H1 (cell line): ENCODE measurements around the gene TMIGD1. TPM values are rescaled to one million over a fixed set of nuclear protein-coding genes. Genes with fewer than 3 reads are reported as not detected.

ENCODE experiments used
- CTCF ChIA-PET: fragments of 300-600 bp; sonication (Branson Sonifier 250); formaldehyde crosslinking; loops from one replicate; lab custom pipeline; 2021; ENCODE audit not compliant: partially characterized antibody; lab: Charles Lee
- POLR2A ChIA-PET: fragments of 300-600 bp; sonication (Branson Sonifier 250); formaldehyde crosslinking; loops from one replicate; lab custom pipeline; 2021; ENCODE audit warnings: inconsistent platforms; ENCODE audit not compliant: partially characterized antibody; lab: Charles Lee
- DNase-seq, 2 experiments: peaks; one replicate each; pipeline versions ENCODE4 v3.0.0 to v3.0.0-alpha.2; 2010 to 2022; ENCODE audit warnings: low spot score in 2 of 2, low read depth in 1 of 2, mixed read lengths in 1 of 2
- FAIRE-seq: peaks from 2 replicates; lab custom pipeline; 2011; peaks lifted over from hg19 to GRCh38; lab: Jason Lieb, UNC
- H2AFZ ChIP-seq: 2 replicates; pipeline ENCODE4 v1.8.1; 2012; ENCODE audit warnings: low read length, inconsistent platforms
- H2AK5ac ChIP-seq: 2 replicates; pipeline ENCODE4 v1.6.1; 2013; ENCODE audit warnings: low read depth, low read length
- H2BK120ac ChIP-seq: replicated peaks from 2 replicates; pipeline ENCODE3; 2013; ENCODE audit warnings: low read depth, low read length, inconsistent platforms
- H2BK12ac ChIP-seq: 2 replicates; pipeline ENCODE4 v1.6.1; 2013; ENCODE audit warnings: low read depth, low read length
- H2BK15ac ChIP-seq: 2 replicates; pipeline ENCODE4 v1.6.1; 2013; ENCODE audit warnings: low read length
- H2BK20ac ChIP-seq: 2 replicates; pipeline ENCODE4 v1.6.1; 2013; ENCODE audit warnings: low read length
- H2BK5ac ChIP-seq: 2 replicates; pipeline ENCODE4 v1.6.1; 2013; ENCODE audit warnings: low read depth, low read length
- H3K14ac ChIP-seq: 2 replicates; pipeline ENCODE4 v1.6.1; 2013; ENCODE audit warnings: inconsistent platforms; ENCODE audit not compliant: insufficient read length
- H3K18ac ChIP-seq: 2 replicates; pipeline ENCODE4 v1.6.1; 2013; ENCODE audit warnings: low read length; ENCODE audit errors: extremely low read depth
- H3K23ac ChIP-seq: 2 replicates; pipeline ENCODE4 v1.6.1; 2013; ENCODE audit warnings: inconsistent platforms; ENCODE audit not compliant: insufficient read length
- H3K23me2 ChIP-seq: 2 replicates; pipeline ENCODE4 v1.6.1; 2013; ENCODE audit warnings: low read depth, low read length
- H3K27ac ChIP-seq: 2 replicates; pipeline ENCODE4 v1.6.1; 2011; ENCODE audit warnings: low read depth, low read length, inconsistent platforms
- H3K27me3 ChIP-seq, 4 experiments: replicated peaks in 1 of 4; 1 replicate in 1 of 4; 2 replicates in 3 of 4; pipeline versions ENCODE4 v1.6.1 to v1.8.1; 2011 to 2013; ENCODE audit warnings: low read length in 3 of 4, mild to moderate bottlenecking in 3 of 4, inconsistent platforms in 2 of 4, mixed read lengths in 2 of 4, moderate library complexity in 1 of 4; ENCODE audit not compliant: control insufficient read depth in 3 of 4, insufficient read depth in 3 of 4; ENCODE audit errors: extremely low read depth in 1 of 4
- H3K36me3 ChIP-seq, 4 experiments: 2 replicates each; pipeline versions ENCODE4 v1.6.1 to v1.8.1; 2011 to 2013; ENCODE audit warnings: mild to moderate bottlenecking in 4 of 4, low read length in 3 of 4, moderate library complexity in 2 of 4, control low read depth in 1 of 4, inconsistent platforms in 1 of 4; ENCODE audit not compliant: insufficient read depth in 4 of 4, control insufficient read depth in 2 of 4
- H3K4ac ChIP-seq: replicated peaks from 2 replicates; pipeline ENCODE3; 2013; ENCODE audit warnings: low read length, low read depth, mixed read lengths, inconsistent platforms; ENCODE audit not compliant: insufficient read length
- H3K4me1 ChIP-seq, 4 experiments: replicated peaks in 1 of 4; 1 replicate in 1 of 4; 2 replicates in 3 of 4; pipeline versions ENCODE4 v1.6.1 to v1.8.1; 2011 to 2013; ENCODE audit warnings: low read length in 3 of 4, inconsistent platforms in 2 of 4, mixed read lengths in 1 of 4; ENCODE audit not compliant: insufficient read depth in 4 of 4, control insufficient read depth in 3 of 4
- H3K4me2 ChIP-seq, 2 experiments: 2 replicates each; pipeline versions ENCODE4 v1.6.1 to v1.8.1; 2011 to 2013; ENCODE audit warnings: low read depth in 2 of 2, low read length in 2 of 2, control low read depth in 1 of 2, inconsistent platforms in 1 of 2, mild to moderate bottlenecking in 1 of 2; ENCODE audit not compliant: insufficient read depth in 1 of 2
- H3K4me3 ChIP-seq, 4 experiments: fragments of 200-600, 300-600 bp in 1 of 4; sonication (generic), shearing (Covaris generic), sonication (Bioruptor Twin) in 1 of 4; 2 replicates each; pipeline versions ENCODE4 v1.5.1 to v1.8.1; 2011 to 2016; ENCODE audit warnings: low read length in 4 of 4, low read depth in 3 of 4, control low read depth in 2 of 4, inconsistent platforms in 2 of 4, mild to moderate bottlenecking in 2 of 4, mixed read lengths in 1 of 4, moderate library complexity in 1 of 4; ENCODE audit not compliant: insufficient read depth in 2 of 4; ENCODE audit errors: extremely low read depth in 1 of 4
- H3K56ac ChIP-seq: replicated peaks from 2 replicates; pipeline ENCODE3; 2013; ENCODE audit warnings: low read depth, mild to moderate bottlenecking, mixed read lengths, low read length, inconsistent platforms; ENCODE audit not compliant: insufficient read length
- H3K79me1 ChIP-seq: 2 replicates; pipeline ENCODE4 v1.6.1; 2013; ENCODE audit warnings: low read depth, low read length, control low read depth
- H3K79me2 ChIP-seq, 2 experiments: 2 replicates each; pipeline versions ENCODE4 v1.6.1 to v1.8.1; 2012 to 2013; ENCODE audit warnings: low read length in 2 of 2, mild to moderate bottlenecking in 2 of 2, inconsistent platforms in 1 of 2; ENCODE audit not compliant: insufficient read depth in 2 of 2, control insufficient read depth in 1 of 2
- H3K9ac ChIP-seq, 4 experiments: replicated peaks in 1 of 4; 1 replicate in 1 of 4; 2 replicates in 3 of 4; pipeline versions ENCODE4 v1.6.1 to v1.8.1; 2011 to 2013; ENCODE audit warnings: low read depth in 3 of 4, low read length in 3 of 4, control low read depth in 2 of 4, mild to moderate bottlenecking in 2 of 4, moderate library complexity in 2 of 4, inconsistent platforms in 1 of 4; ENCODE audit errors: extremely low read depth in 1 of 4
- H3K9me3 ChIP-seq, 2 experiments: 2 replicates each; pipeline versions ENCODE4 v1.6.1 to v1.8.1; 2012 to 2013; ENCODE audit warnings: mild to moderate bottlenecking in 2 of 2, moderate library complexity in 2 of 2, control low read depth in 1 of 2, inconsistent platforms in 1 of 2, low read depth in 1 of 2, low read length in 1 of 2, mixed read lengths in 1 of 2; ENCODE audit not compliant: insufficient read depth in 2 of 2
- H4K20me1 ChIP-seq, 2 experiments: replicated peaks in 1 of 2; 2 replicates each; pipeline versions ENCODE3 to v1.8.1; 2011 to 2013; ENCODE audit warnings: inconsistent platforms in 2 of 2, low read length in 2 of 2, mild to moderate bottlenecking in 1 of 2; ENCODE audit not compliant: insufficient read depth in 2 of 2, control insufficient read depth in 1 of 2
- H4K5ac ChIP-seq: 2 replicates; pipeline ENCODE4 v1.6.1; 2013; ENCODE audit warnings: low read length, low read depth, mixed read lengths, inconsistent platforms; ENCODE audit not compliant: insufficient read length
- H4K8ac ChIP-seq: 2 replicates; pipeline ENCODE4 v1.8.0; 2013; ENCODE audit warnings: mild to moderate bottlenecking, moderate library complexity, low read length, inconsistent platforms; ENCODE audit not compliant: insufficient read depth; ENCODE audit errors: extremely low read depth
- H4K91ac ChIP-seq: replicated peaks from 2 replicates; pipeline ENCODE3; 2013; ENCODE audit warnings: low read length, mixed read lengths, inconsistent platforms; ENCODE audit not compliant: insufficient read length
- GABPA ChIP-seq: IDR thresholded peaks from 2 replicates; pipeline ENCODE4 v1.6.1; 2011; ENCODE audit warnings: mild to moderate bottlenecking, low read length, moderate library complexity, borderline replicate concordance; ENCODE audit not compliant: insufficient read depth
- KDM4A ChIP-seq: IDR thresholded peaks from one replicate; pipeline ENCODE4 v1.7.1; 2012; ENCODE audit warnings: low read depth, mild to moderate bottlenecking, moderate library complexity, low read length, inconsistent platforms; ENCODE audit not compliant: severe bottlenecking
- MAFK ChIP-seq: IDR thresholded peaks from 2 replicates; pipeline ENCODE4 v1.6.1; 2012; ENCODE audit warnings: low read depth, mild to moderate bottlenecking, improper control_type of control experiment, low read length
- POLR2A ChIP-seq, 2 experiments: IDR thresholded peaks; 1 replicate in 1 of 2; 2 replicates in 1 of 2; pipeline ENCODE4 v1.6.1; 2011; ENCODE audit warnings: low read depth in 2 of 2, low read length in 2 of 2, mild to moderate bottlenecking in 2 of 2; ENCODE audit errors: control extremely low read depth in 1 of 2
- POLR2AphosphoS5 ChIP-seq: IDR thresholded peaks from 2 replicates; pipeline ENCODE4 v1.6.1; 2011; ENCODE audit warnings: low read depth, low read length
- RAD21 ChIP-seq, 2 experiments: IDR thresholded peaks in 1 of 2; conservative IDR thresholded peaks in 1 of 2; 2 replicates each; pipeline ENCODE4 v1.6.1; 2011; ENCODE audit warnings: low read depth in 2 of 2, low read length in 2 of 2, improper control_type of control experiment in 1 of 2, inconsistent platforms in 1 of 2, mild to moderate bottlenecking in 1 of 2, moderate library complexity in 1 of 2
- RNF2 ChIP-seq: fragments of 200-900, 300-1000 bp; sonication (generic); IDR thresholded peaks from 2 replicates; pipeline ENCODE4 v1.7.1; 2016; ENCODE audit warnings: borderline replicate concordance, low read depth, mild to moderate bottlenecking, antibody characterized with exemption, low read length; ENCODE audit not compliant: poor library complexity, severe bottlenecking; ENCODE audit errors: missing control alignments
- SIN3A ChIP-seq, 2 experiments: IDR thresholded peaks in 1 of 2; conservative IDR thresholded peaks in 1 of 2; 2 replicates each; pipeline ENCODE4 v1.6.1; 2011 to 2012; ENCODE audit warnings: low read length in 2 of 2, improper control_type of control experiment in 1 of 2, low read depth in 1 of 2, mild to moderate bottlenecking in 1 of 2
- SIX5 ChIP-seq: IDR thresholded peaks from 2 replicates; pipeline ENCODE4 v1.6.1; 2011; ENCODE audit warnings: mild to moderate bottlenecking, low read depth, low read length
- SP1 ChIP-seq: IDR thresholded peaks from 2 replicates; pipeline ENCODE4 v1.6.1; 2011; ENCODE audit warnings: low read depth, low read length
- WGBS, 2 experiments: shearing (Covaris generic) in 1 of 2; methylation state at CpG; one replicate each; pipeline versions ENCODE4 v1.1.6 to v1.1.7; 2013 to 2015; ENCODE audit warnings: low lambda C conversion rate in 2 of 2, mixed read lengths in 2 of 2, inconsistent platforms in 1 of 2, low coverage in 1 of 2, missing lambda C conversion rate in 1 of 2; ENCODE audit not compliant: insufficient replicate concordance in 2 of 2, insufficient coverage in 1 of 2, insufficient read length in 1 of 2; ENCODE audit errors: extremely low coverage in 1 of 2, missing lambda C conversion rate in 1 of 2; 5-methylcytosine and 5-hydroxymethylcytosine counted together
- polyA plus RNA-seq, 7 experiments: library from polyadenylated mRNA; depleted of rRNA in 3 of 7; stranded (reverse) in 5 of 7; unstranded in 2 of 7; fragments of >200 nt in 5 of 7; fragments of 200-250 nt in 2 of 7; gene quantifications; 1 replicate in 5 of 7; 2 replicates in 1 of 7; 4 replicates in 1 of 7; pipeline versions ENCODE4 v1.2.1 to v1.2.3, GENCODE V29; 2011 to 2013; ENCODE audit warnings: missing spikeins in 2 of 7, mixed read lengths in 2 of 7
- total RNA-seq: library from RNA; stranded (reverse); fragmentation: NEBNext Ultra II Directional; extraction: Animal tissue kit (Norgen Biotek cat#: 25700); gene quantifications from 2 replicates; pipeline ENCODE4 v1.2.1, GENCODE V29; 2021
- TF ChIP-seq, protein P1 (sequence below), 3 experiments: IDR thresholded peaks; 1 replicate in 2 of 3; 2 replicates in 1 of 3; pipeline versions ENCODE4 v1.5.1 to v1.6.1; 2011; ENCODE audit warnings: low read length in 3 of 3, mild to moderate bottlenecking in 3 of 3, inconsistent platforms in 2 of 3, low read depth in 1 of 3, moderate library complexity in 1 of 3; ENCODE audit not compliant: insufficient read depth in 1 of 3; ENCODE audit errors: control extremely low read depth in 1 of 3

TMIGD1 gene
- total and polyA plus RNA-seq, 2 of the 8 experiments (the other 6 are each of a cell fraction or from before 2014, with no cell fraction given): not detected

DNA sequence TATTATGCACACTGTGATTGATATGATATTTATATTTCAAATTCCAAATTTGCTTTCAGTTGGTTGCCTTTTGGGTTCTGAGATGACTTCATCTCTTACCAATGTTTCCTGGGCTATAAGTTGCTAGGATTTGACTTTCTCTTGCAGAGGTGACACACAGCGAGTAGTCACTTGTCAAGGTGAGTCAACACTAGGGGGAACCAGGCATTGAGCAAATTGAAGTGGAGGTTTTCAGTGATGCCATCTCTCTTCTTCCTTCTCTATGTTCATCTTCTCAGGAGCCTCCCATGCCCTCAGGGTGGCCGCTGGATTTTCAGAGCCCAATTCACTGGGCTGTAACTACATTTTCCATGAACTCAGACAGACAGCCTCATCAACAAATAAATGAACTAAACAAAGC is 38.9 kb upstream of the TMIGD1 start:
- H3K4me2 ChIP-seq: no peak overlapping the region
- H3K9me3 ChIP-seq: no peaks in the 10 kb centered on the region
- H3K36me3 ChIP-seq: no peaks in the 10 kb centered on the region
- H3K4me3 ChIP-seq: no peak overlapping the region
- H3K27me3 ChIP-seq: peaks cover 2 to 10% (median 10%) of the 10 kb centered on the region in 4 experiments
- H3K27ac ChIP-seq: no peak overlapping the region
- WGBS, 2 experiments: 75% methylated on average over 2 of the region's 2 CpGs; no CpG with 5 or more reads in 1 of the 2 experiments
- H2AFZ ChIP-seq: no peak overlapping the region
- H2BK5ac ChIP-seq: no peak overlapping the region
- H3K79me2 ChIP-seq: no peaks in the 10 kb centered on the region
- no peak overlapping the region for H3K56ac ChIP-seq
- H3K18ac ChIP-seq: no peak overlapping the region
- CTCF ChIA-PET: interaction anchor here (1.1 to 1.2 kb wide), 2 partner anchors 11 to 138 kb away, joined by 3 to 5 read pairs; no protein-coding TSS in a partner anchor
- H2BK12ac ChIP-seq: no peak overlapping the region
- H3K14ac ChIP-seq: no peak overlapping the region
- H3K79me1 ChIP-seq: no peaks in the 10 kb centered on the region
- H4K91ac ChIP-seq: no peak overlapping the region
- H4K8ac ChIP-seq: no peak overlapping the region
- POLR2A ChIA-PET: no interaction called here
- no peaks in the 10 kb centered on the region for H4K20me1 ChIP-seq
- no peak overlapping the region for H2BK120ac ChIP-seq
- no peak overlapping the region for H4K5ac ChIP-seq
- H3K23me2 ChIP-seq: no peaks in the 10 kb centered on the region
- H2BK20ac ChIP-seq: no peak overlapping the region
- no peak overlapping the region for H2AK5ac ChIP-seq
- no peak overlapping the region for H3K9ac ChIP-seq
- no peak overlapping the region for H2BK15ac ChIP-seq
- no peak overlapping the region for H3K23ac ChIP-seq
- no peak overlapping the region for H3K4ac ChIP-seq
- no peak for FAIRE-seq
- peaks cover 0 to 4% (median 2%) of the 10 kb centered on the region in 4 experiments; a peak in 4 of 7 replicates for H3K4me1 ChIP-seq
- no peak for DNase-seq
- TF ChIP-seq SP1: no peak
- TF ChIP-seq POLR2AphosphoS5: no peak
- TF ChIP-seq KDM4A: no peak
- peak; percentile 35 to 62; a peak in 3 of 4 replicates for TF ChIP-seq RAD21 (IDR thresholded peaks at IDR 0.05 in 1 of 2, conservative IDR thresholded peaks at IDR 0.05 in 1 of 2; ENCODE audit: low read depth in 2 of 2, low read length in 2 of 2)
- no peak for TF ChIP-seq POLR2A (IDR thresholded peaks at IDR 0.05; ENCODE audit: control extremely low read depth in 1 of 2, low read depth in 2 of 2, low read length in 2 of 2)
- TF ChIP-seq SIN3A (conservative IDR thresholded peaks at IDR 0.05 in 1 of 2, IDR thresholded peaks at IDR 0.05 in 1 of 2; ENCODE audit: low read depth in 1 of 2, low read length in 2 of 2): no peak
- TF ChIP-seq RNF2: no peak
- TF ChIP-seq GABPA: 0 out of 2 replicates have a peak, but pooled peaks have one; percentile 26
- TF ChIP-seq MAFK: no peak
- TF ChIP-seq, protein P1, sequence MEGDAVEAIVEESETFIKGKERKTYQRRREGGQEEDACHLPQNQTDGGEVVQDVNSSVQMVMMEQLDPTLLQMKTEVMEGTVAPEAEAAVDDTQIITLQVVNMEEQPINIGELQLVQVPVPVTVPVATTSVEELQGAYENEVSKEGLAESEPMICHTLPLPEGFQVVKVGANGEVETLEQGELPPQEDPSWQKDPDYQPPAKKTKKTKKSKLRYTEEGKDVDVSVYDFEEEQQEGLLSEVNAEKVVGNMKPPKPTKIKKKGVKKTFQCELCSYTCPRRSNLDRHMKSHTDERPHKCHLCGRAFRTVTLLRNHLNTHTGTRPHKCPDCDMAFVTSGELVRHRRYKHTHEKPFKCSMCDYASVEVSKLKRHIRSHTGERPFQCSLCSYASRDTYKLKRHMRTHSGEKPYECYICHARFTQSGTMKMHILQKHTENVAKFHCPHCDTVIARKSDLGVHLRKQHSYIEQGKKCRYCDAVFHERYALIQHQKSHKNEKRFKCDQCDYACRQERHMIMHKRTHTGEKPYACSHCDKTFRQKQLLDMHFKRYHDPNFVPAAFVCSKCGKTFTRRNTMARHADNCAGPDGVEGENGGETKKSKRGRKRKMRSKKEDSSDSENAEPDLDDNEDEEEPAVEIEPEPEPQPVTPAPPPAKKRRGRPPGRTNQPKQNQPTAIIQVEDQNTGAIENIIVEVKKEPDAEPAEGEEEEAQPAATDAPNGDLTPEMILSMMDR (IDR thresholded peaks at IDR 0.05; ENCODE audit: control extremely low read depth in 1 of 3, insufficient read depth in 1 of 3, low read depth in 1 of 3, low read length in 3 of 3): peak; percentile 8 to 48 (median 33)
- TF ChIP-seq SIX5: no peak
